Activated CD4-positive, alpha-beta T cell treated with anti-CD3 and anti-CD28 coated beads for 24 hours (primary cell): Measurements from ENCODE around the gene CHIT1.

Experiments used
- DNase-seq, 2 donors: peaks; one replicate each; pipeline ENCODE4 v3.0.0-alpha.2; 2020; ENCODE audit warnings: low read depth in 2 of 2

CHIT1 gene

GRCh38 chr1:203175237-203175826 is 54.1 kb downstream of the CHIT1 start, which contains the start of gene MYBPH:
TSS of gene MYBPH (minus strand) at chr1:203175826. CDS start at chr1:203175755, 71 bp downstream.
- no peak for DNase-seq

GRCh38 chr1:203174324-203174985 is 55.0 kb downstream of the CHIT1 start:
- no peak for DNase-seq

GRCh38 chr1:203173566-203173965 is 55.9 kb downstream of the CHIT1 start:
- no peak for DNase-seq

GRCh38 chr1:203173011-203173555 is 56.4 kb downstream of the CHIT1 start:
- DNase-seq, result no peak

GRCh38 chr1:203172184-203173010 is 57.1 kb downstream of the CHIT1 start:
- peak; percentile 18 to 28 for DNase-seq

- DNase-seq, result no peak
Observed at GRCh38 chr1:203171341-203172183, 57.9 kb downstream of the CHIT1 start.

- DNase-seq, result no peak
Observed at GRCh38 chr1:203170625-203171330, 58.7 kb downstream of the CHIT1 start.

- DNase-seq, result no peak
Observed at GRCh38 chr1:203169770-203170520, 59.5 kb downstream of the CHIT1 start.

GRCh38 chr1:203168991-203169390 is 60.5 kb downstream of the CHIT1 start:
- no peak for DNase-seq

GRCh38 chr1:203168256-203168786 is 61.2 kb downstream of the CHIT1 start:
- no peak for DNase-seq

GRCh38 chr1:203167913-203168200 is 61.6 kb downstream of the CHIT1 start:
- no peak for DNase-seq

GRCh38 chr1:203167026-203167912 is 62.2 kb downstream of the CHIT1 start:
- no peak for DNase-seq

GRCh38 chr1:203166192-203166940 is 63.1 kb downstream of the CHIT1 start:
- no peak for DNase-seq
